ACC112 (cell line): ENCODE results near the gene DNAJC28.
A peak's percentile ranks its signal among the peaks of the same experiment; 100 is the strongest.
"Not testable (repeated sequence)": the region's sequence is repeated elsewhere in the genome, so short reads cannot be mapped to it uniquely, and the experiment has no call there.

Source experiments
- H2AFZ ChIP-seq: fragments of 200-600 bp; sonication (generic); one replicate; pipeline ENCODE4 v1.6.0; 2017; ENCODE audit warnings: antibody characterized with exemption, low read length; ENCODE audit not compliant: unreplicated experiment
- H3K27ac ChIP-seq: fragments of 200-600 bp; sonication (generic); 2 replicates; pipeline ENCODE4 v1.5.1; 2014; ENCODE audit warnings: low read depth, mild to moderate bottlenecking, antibody characterized with exemption, low read length, moderate library complexity
- H3K27me3 ChIP-seq: fragments of 200-600 bp; sonication (generic); 2 replicates; pipeline ENCODE4 v1.6.1; 2014; ENCODE audit warnings: mild to moderate bottlenecking, antibody characterized with exemption, low read length, moderate library complexity, mixed read lengths; ENCODE audit not compliant: insufficient read depth
- H3K36me3 ChIP-seq: fragments of 200-600 bp; sonication (generic); 2 replicates; pipeline ENCODE4 v1.6.1; 2016; ENCODE audit warnings: mild to moderate bottlenecking, antibody characterized with exemption, low read length, moderate library complexity, mixed read lengths; ENCODE audit not compliant: insufficient read depth
- H3K4me1 ChIP-seq: fragments of 200-600 bp; sonication (generic); one replicate; pipeline ENCODE4 v1.6.1; 2016; ENCODE audit warnings: low read length, mixed read lengths; ENCODE audit not compliant: insufficient read depth, unreplicated experiment, control insufficient read depth
- H3K4me3 ChIP-seq: fragments of 200-600 bp; sonication (generic); 2 replicates; pipeline ENCODE4 v1.5.1; 2014; ENCODE audit warnings: mild to moderate bottlenecking, low read depth, low read length
- H3K79me2 ChIP-seq: fragments of 200-600 bp; sonication (generic); one replicate; pipeline ENCODE4 v1.6.0; 2016; ENCODE audit warnings: low read length; ENCODE audit not compliant: control insufficient read depth, unreplicated experiment, insufficient read depth

The DNAJC28 gene

GRCh38 chr21:33487996-33488395, 3.5 kb downstream of the DNAJC28 start:
- Histone ChIP-seq H3K79me2 (no peaks in the 10 kb centered on the region), H2AFZ (no peak overlapping the region), H3K27ac (no peak overlapping the region), H3K36me3 (no peaks in the 10 kb centered on the region), H3K27me3 (no peaks in the 10 kb centered on the region), H3K4me3 (no peak overlapping the region), H3K4me1 (peaks cover 5% of the 10 kb centered on the region)

GRCh38 chr21:33481314-33481943, 10.1 kb downstream of the DNAJC28 start:
- no peak overlapping the region for H2AFZ ChIP-seq
- no peak overlapping the region for H3K27ac ChIP-seq
- no peaks in the 10 kb centered on the region for H3K36me3 ChIP-seq
- H3K4me1 ChIP-seq, result peaks cover 5% of the 10 kb centered on the region
- peaks cover 7% of the 10 kb centered on the region for H3K79me2 ChIP-seq
- H3K27me3 ChIP-seq, result no peaks in the 10 kb centered on the region
- peak overlapping the region; percentile 84; the same call in 1 of the 2 replicates for H3K4me3 ChIP-seq

GRCh38 chr21:33480481-33481103, 10.9 kb downstream of the DNAJC28 start:
- Histone ChIP-seq H3K36me3 (no peaks in the 10 kb centered on the region), H3K4me3 (peak overlapping the region; percentile 84), H3K27ac (peak overlapping the region; percentile 42; the same call in 1 of the 2 replicates), H2AFZ (peak overlapping the region; percentile 88), H3K4me1 (peaks cover 5% of the 10 kb centered on the region), H3K27me3 (no peaks in the 10 kb centered on the region), H3K79me2 (peaks cover 7% of the 10 kb centered on the region)

GRCh38 chr21:33479679-33480480, 11.6 kb downstream of the DNAJC28 start, which contains the start of gene TMEM50B:
Gene TMEM50B (minus strand): TSS chr21:33479974. CDS start chr21:33468885, 11,089 bp downstream.
- Histone ChIP-seq H2AFZ (peak within 1 kb of the TSS; percentile 88), H3K36me3 (no peaks in the 10 kb centered on the region), H3K4me1 (peaks cover 5% of the 10 kb centered on the region), H3K4me3 (peak within 1 kb of the TSS; percentile 88), H3K27ac (peak within 1 kb of the TSS; percentile 75), H3K27me3 (no peaks in the 10 kb centered on the region), H3K79me2 (peaks cover 7% of the 10 kb centered on the region)

GRCh38 chr21:33478935-33479678, 12.4 kb downstream of the DNAJC28 start:
- H2AFZ ChIP-seq, result peak overlapping the region; percentile 87

GRCh38 chr21:33478182-33478581, 13.3 kb downstream of the DNAJC28 start:
- Histone ChIP-seq H3K27me3 (no peaks in the 10 kb centered on the region), H3K4me3 (peak overlapping the region; percentile 88), H3K4me1 (peaks cover 5% of the 10 kb centered on the region), H3K79me2 (peaks cover 7% of the 10 kb centered on the region), H3K36me3 (no peaks in the 10 kb centered on the region), H2AFZ (peak overlapping the region; percentile 19), H3K27ac (no peak overlapping the region)

More at GRCh38 chr21:33478935-33479678, 12.4 kb downstream of the DNAJC28 start:
- no peaks in the 10 kb centered on the region for H3K36me3 ChIP-seq
- H3K79me2 ChIP-seq, result peaks cover 7% of the 10 kb centered on the region
- peaks cover 5% of the 10 kb centered on the region for H3K4me1 ChIP-seq
- H3K4me3 ChIP-seq, result peak overlapping the region; percentile 88
- no peaks in the 10 kb centered on the region for H3K27me3 ChIP-seq
- H3K27ac ChIP-seq, result peak overlapping the region; percentile 75

- Histone ChIP-seq H3K79me2 (peaks cover 7% of the 10 kb centered on the region), H3K4me3 (no peak overlapping the region), H3K27me3 (no peaks in the 10 kb centered on the region), H2AFZ (no peak overlapping the region), H3K4me1 (peaks cover 5% of the 10 kb centered on the region), H3K36me3 (no peaks in the 10 kb centered on the region), H3K27ac (no peak overlapping the region)
These were observed 14.4 kb downstream of the DNAJC28 start for GRCh38 chr21:33477066-33477465.

GRCh38 chr21:33473344-33473743, 18.2 kb downstream of the DNAJC28 start:
- Histone ChIP-seq H3K4me3 (no peak overlapping the region), H3K36me3 (no peaks in the 10 kb centered on the region), H3K27me3 (no peaks in the 10 kb centered on the region), H2AFZ (no peak overlapping the region), H3K4me1 (no peaks in the 10 kb centered on the region), H3K27ac (no peak overlapping the region), H3K79me2 (peaks cover 18% of the 10 kb centered on the region)

- Histone ChIP-seq H3K36me3 (no peaks in the 10 kb centered on the region), H3K4me1 (no peaks in the 10 kb centered on the region), H2AFZ (no peak overlapping the region), H3K27ac (no peak overlapping the region), H3K4me3 (no peak overlapping the region), H3K27me3 (no peaks in the 10 kb centered on the region), H3K79me2 (peaks cover 14% of the 10 kb centered on the region)
These were observed 20.8 kb downstream of the DNAJC28 start for GRCh38 chr21:33470701-33471100.

GRCh38 chr21:33469183-33469582, 22.3 kb downstream of the DNAJC28 start:
- H3K36me3 ChIP-seq, H3K4me1 ChIP-seq, H3K4me3 ChIP-seq, H3K27me3 ChIP-seq, H3K27ac ChIP-seq, H2AFZ ChIP-seq: not testable (repeated sequence)
- H3K79me2 ChIP-seq, result peaks cover 14% of the 10 kb centered on the region
